Tibial nerve (tissue), 3 donors: ENCODE measurements around the gene IFT20.

Experiments
- CTCF ChIP-seq, 5 experiments: fragments of 200-600 bp in 3 of 5; fragments of 450-650 bp in 2 of 5; sonication (generic) in 3 of 5; IDR thresholded peaks; one replicate each; pipeline ENCODE4 v1.5.1; 2016 to 2019; ENCODE audit warnings: antibody characterized with exemption in 5 of 5, mild to moderate bottlenecking in 3 of 5, moderate library complexity in 2 of 5
- POLR2A ChIP-seq, 2 donors: fragments of 450-650 bp; IDR thresholded peaks; one replicate each; pipeline ENCODE4 v1.6.1; 2017; ENCODE audit warnings: antibody characterized with exemption in 2 of 2, mild to moderate bottlenecking in 2 of 2, moderate library complexity in 2 of 2

- no peak for TF ChIP-seq POLR2A (IDR thresholded peaks at IDR 0.05)
- no peak for TF ChIP-seq CTCF (IDR thresholded peaks at IDR 0.05)
Measured at GRCh38 chr17:28330671-28331070, 4.6 kb downstream of the IFT20 start.
